ENCODE results near the gene MBD5.

DNA sequence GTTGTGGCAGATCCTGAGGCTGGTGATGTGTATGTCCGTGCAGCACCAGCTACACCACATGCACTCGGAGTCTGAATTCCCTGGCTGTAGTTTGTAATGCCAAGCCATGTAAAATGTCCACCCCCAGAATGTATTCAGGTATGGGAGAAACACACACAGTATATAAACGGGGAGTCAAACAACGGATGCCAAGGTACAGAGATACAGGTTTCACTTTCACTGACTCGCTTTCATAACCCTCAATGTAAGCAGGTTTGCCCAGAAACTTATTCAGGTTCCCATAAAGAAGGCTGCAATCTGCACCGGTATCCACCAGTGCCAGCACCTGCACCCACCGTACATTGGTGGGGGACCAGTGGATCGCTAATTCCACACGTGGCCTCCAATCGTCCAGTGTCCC, 237.2 kb downstream of the MBD5 start:
- TF ChIP-seq EP300 (IDR thresholded peaks at IDR 0.05; ENCODE audit: borderline replicate concordance) = no peak
- TF ChIP-seq TAF1 (IDR thresholded peaks at IDR 0.05; ENCODE audit: low read depth) = no peak
- TF ChIP-seq RAD21 (IDR thresholded peaks at IDR 0.05; ENCODE audit: low read depth) = no peak
- no peak for TF ChIP-seq CEBPB (IDR thresholded peaks at IDR 0.05)
- TF ChIP-seq REST (IDR thresholded peaks at IDR 0.05; ENCODE audit: low read depth) = no peak
- no peak for TF ChIP-seq YY1 (IDR thresholded peaks at IDR 0.05; ENCODE audit: low read depth)
- no peak for TF ChIP-seq TEAD4 (IDR thresholded peaks at IDR 0.05)
